Loucy (cell line): ENCODE measurements around the gene SPACDR.

Experiments
- H2AFZ ChIP-seq: fragments of 200-600 bp; sonication (generic); 2 replicates; pipeline ENCODE4 v1.6.0; 2016; ENCODE audit warnings: antibody characterized with exemption, mild to moderate bottlenecking, low read length, moderate library complexity
- H3F3A ChIP-seq: fragments of 200-600 bp; 2 replicates; pipeline ENCODE4 v1.6.0; 2016; ENCODE audit warnings: antibody characterized with exemption, low read depth, mild to moderate bottlenecking
- H3K27me3 ChIP-seq: fragments of 200-600 bp; sonication (generic); 2 replicates; pipeline ENCODE4 v1.6.1; 2014; ENCODE audit warnings: low read length, mild to moderate bottlenecking; ENCODE audit not compliant: insufficient read depth, poor library complexity, severe bottlenecking
- H3K36me3 ChIP-seq: fragments of 200-600 bp; sonication (generic); 2 replicates; pipeline ENCODE4 v1.6.1; 2016; ENCODE audit warnings: low read length; ENCODE audit not compliant: insufficient read depth
- H3K4me1 ChIP-seq: fragments of 200-600 bp; sonication (generic); 2 replicates; pipeline ENCODE4 v1.5.1; 2014; ENCODE audit warnings: low read length, mild to moderate bottlenecking; ENCODE audit not compliant: insufficient read depth, poor library complexity, severe bottlenecking
- H3K4me2 ChIP-seq: fragments of 200-600 bp; sonication (generic); 2 replicates; pipeline ENCODE4 v1.6.0; 2014; ENCODE audit warnings: antibody characterized with exemption, low read length, low read depth, mild to moderate bottlenecking; ENCODE audit not compliant: poor library complexity, severe bottlenecking
- H3K4me3 ChIP-seq: fragments of 200-600 bp; sonication (generic); 2 replicates; pipeline ENCODE4 v1.5.1; 2014; ENCODE audit warnings: low read length, mild to moderate bottlenecking, mixed read lengths; ENCODE audit not compliant: poor library complexity, severe bottlenecking
- H3K79me2 ChIP-seq: fragments of 200-600 bp; sonication (generic); 2 replicates; pipeline ENCODE4 v1.6.1; 2014; ENCODE audit warnings: low read length; ENCODE audit not compliant: insufficient read depth
- H3K9ac ChIP-seq: fragments of 200-600 bp; sonication (generic); 2 replicates; pipeline ENCODE4 v1.6.0; 2014; ENCODE audit warnings: mild to moderate bottlenecking, low read depth, low read length, moderate library complexity; ENCODE audit not compliant: poor library complexity, severe bottlenecking
- H3K9me2 ChIP-seq: fragments of 200-600 bp; sonication (generic); replicated peaks from 2 replicates; pipeline ENCODE4 v1.6.1; 2016; ENCODE audit warnings: low read depth, low read length, mixed read lengths
- H3K9me3 ChIP-seq: fragments of 200-600 bp; sonication (generic); 2 replicates; pipeline ENCODE4 v1.6.1; 2014; ENCODE audit warnings: mild to moderate bottlenecking, antibody characterized with exemption, low read length, low read depth; ENCODE audit not compliant: insufficient read depth
- H4K20me1 ChIP-seq: fragments of 200-600 bp; sonication (generic); 2 replicates; pipeline ENCODE4 v1.6.0; 2014; ENCODE audit warnings: antibody characterized with exemption, low read length, mild to moderate bottlenecking; ENCODE audit not compliant: insufficient read depth, poor library complexity, severe bottlenecking
- CTCF ChIP-seq: fragments of 200-600 bp; sonication (generic); conservative IDR thresholded peaks from 2 replicates; pipeline ENCODE4 v1.5.1; 2014; ENCODE audit warnings: mild to moderate bottlenecking, antibody characterized with exemption, low read length
- EZH2phosphoT487 ChIP-seq: fragments of 200-600 bp; IDR thresholded peaks from 2 replicates; pipeline ENCODE4 v1.6.1; 2018; ENCODE audit warnings: antibody characterized with exemption, mild to moderate bottlenecking, moderate library complexity, borderline replicate concordance

Gene SPACDR

DNA sequence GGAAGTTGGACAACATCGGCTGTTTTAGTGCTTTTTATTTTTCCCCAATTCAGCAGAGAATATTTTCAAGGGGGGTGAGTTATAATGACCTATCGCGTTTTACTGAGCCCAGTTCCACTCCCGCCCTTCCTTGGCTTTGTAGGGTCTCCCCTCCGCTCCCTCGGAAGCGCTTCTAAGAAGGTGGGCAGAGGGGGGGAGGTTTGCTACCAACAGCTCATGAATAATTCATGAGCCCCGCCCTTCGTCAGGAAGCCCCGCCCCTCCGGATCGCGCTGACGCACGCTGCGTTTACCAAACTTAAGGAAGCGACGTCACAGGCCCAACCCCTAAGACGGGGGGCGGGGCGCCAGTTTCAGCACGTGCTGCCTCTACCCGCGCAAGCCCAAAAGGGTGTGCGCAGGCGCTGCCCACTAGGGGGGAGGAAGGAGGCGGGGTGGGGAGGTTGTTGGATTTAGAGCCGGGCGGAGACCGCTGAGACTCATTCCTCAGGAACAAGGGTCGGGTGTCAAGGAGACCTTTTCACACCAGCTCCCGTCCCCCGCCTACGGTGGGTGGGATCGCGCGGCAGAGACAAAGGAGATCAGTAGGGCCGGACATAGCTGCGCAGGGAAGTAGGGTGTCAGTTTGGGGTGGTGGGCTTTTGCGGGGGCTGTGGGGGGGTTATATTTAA lies 35.0 kb downstream of the SPACDR start:
- Histone ChIP-seq H3F3A (peaks cover 5% of the 10 kb centered on the region; the same call in 1 of the 2 replicates), H3K9me2 (no peaks in the 10 kb centered on the region), H3K36me3 (peaks cover 23% of the 10 kb centered on the region; the same call in 1 of the 2 replicates), H3K4me3 (peak overlapping the region; percentile 85), H3K79me2 (peaks cover 45% of the 10 kb centered on the region), H4K20me1 (peaks cover 38% of the 10 kb centered on the region), H3K4me2 (peak overlapping the region; percentile 83), H3K27me3 (no peaks in the 10 kb centered on the region), H3K4me1 (peaks cover 42% of the 10 kb centered on the region), H3K9ac (peak overlapping the region; percentile 98), H3K9me3 (no peaks in the 10 kb centered on the region), H2AFZ (peak overlapping the region; percentile 80)
- TF ChIP-seq EZH2phosphoT487 (no peak), CTCF (no peak)

DNA sequence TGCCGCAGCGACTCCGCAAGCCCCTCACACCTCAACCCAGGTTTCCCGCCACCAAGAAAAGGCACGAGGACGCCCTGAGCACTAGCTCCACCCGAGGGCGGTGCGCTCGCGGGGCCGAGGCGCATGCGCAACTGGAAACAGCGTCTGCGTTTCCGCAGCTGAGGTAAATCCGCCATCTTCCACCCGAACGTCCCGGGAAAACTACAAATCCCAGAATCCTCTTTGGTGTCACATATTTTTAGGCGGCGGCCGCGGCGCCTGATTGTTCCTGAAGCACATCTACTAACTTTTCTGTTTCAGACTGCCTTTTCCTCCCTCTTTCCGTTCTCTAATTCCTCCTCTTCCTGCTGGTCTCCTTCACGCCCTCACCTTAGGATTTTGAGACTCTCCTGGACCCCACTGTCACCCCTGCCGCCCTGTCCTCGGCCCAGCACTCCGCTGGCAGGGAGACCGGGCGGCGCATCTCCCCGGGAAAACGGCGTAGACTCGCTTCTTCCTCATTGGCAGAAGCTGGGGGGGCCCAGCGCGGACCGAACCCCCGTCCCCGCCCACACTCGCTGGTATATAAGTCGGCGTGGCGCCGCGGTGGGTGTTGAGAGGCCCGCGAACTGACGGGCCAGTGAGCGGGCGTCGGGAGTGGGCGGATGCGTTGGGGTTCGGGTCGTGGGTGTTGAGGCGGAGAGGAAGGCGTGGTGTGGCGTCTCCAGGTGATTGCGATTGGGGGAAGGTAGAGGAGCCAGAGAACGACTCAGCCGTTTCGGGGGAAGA lies 35.7 kb downstream of the SPACDR start, which contains the start of gene ZCWPW1:
ZCWPW1 (minus strand) TSS at position 505 of the 768 bp plus-strand sequence. CDS start 8,054 bp downstream, outside the sequence.
- Histone ChIP-seq H3K4me2 (peak within 1 kb of the TSS; percentile 83), H2AFZ (peak within 1 kb of the TSS; percentile 80), H3F3A (peaks cover 5% of the 10 kb centered on the region; the same call in 1 of the 2 replicates), H3K9ac (peak within 1 kb of the TSS; percentile 98), H3K27me3 (no peaks in the 10 kb centered on the region), H4K20me1 (peaks cover 31% of the 10 kb centered on the region), H3K9me3 (no peaks in the 10 kb centered on the region), H3K4me3 (peak within 1 kb of the TSS; percentile 85), H3K9me2 (no peaks in the 10 kb centered on the region), H3K79me2 (peaks cover 38% of the 10 kb centered on the region), H3K4me1 (peaks cover 35% of the 10 kb centered on the region), H3K36me3 (peaks cover 15% of the 10 kb centered on the region; the same call in 1 of the 2 replicates)
- TF ChIP-seq CTCF (no peak), EZH2phosphoT487 (no peak)

- H3K27me3 ChIP-seq = no peaks in the 10 kb centered on the region
- peaks cover 5% of the 10 kb centered on the region; the same call in 1 of the 2 replicates for H3F3A ChIP-seq
- H3K4me1 ChIP-seq = peaks cover 29% of the 10 kb centered on the region
- no peak for TF ChIP-seq CTCF
- no peak for TF ChIP-seq EZH2phosphoT487
- H4K20me1 ChIP-seq = peaks cover 26% of the 10 kb centered on the region
- H3K36me3 ChIP-seq = peaks cover 9% of the 10 kb centered on the region; the same call in 1 of the 2 replicates
- no peaks in the 10 kb centered on the region for H3K9me3 ChIP-seq
- no peaks in the 10 kb centered on the region for H3K9me2 ChIP-seq
- peak overlapping the region; percentile 80 for H2AFZ ChIP-seq
- peaks cover 32% of the 10 kb centered on the region for H3K79me2 ChIP-seq
- peak overlapping the region; percentile 69 for H3K4me2 ChIP-seq
- peak overlapping the region; percentile 85 for H3K4me3 ChIP-seq
- H3K9ac ChIP-seq = peak overlapping the region; percentile 98
Measured at GRCh38 chr7:100427762-100428198, 36.3 kb downstream of the SPACDR start.
